ENCODE data around the gene MEX3D. TPM values are rescaled to one million over a fixed set of nuclear protein-coding genes. Genes with fewer than 3 reads are reported as not detected.

MEX3D gene
- total RNA-seq, 4 donors from 2014 or later = 20.8 to 100 (median 27.8) TPM

GRCh38 chr19:1592755-1593500 lies 24.8 kb upstream of the MEX3D start, which contains the start of gene MBD3:
MBD3 (minus strand) TSS chr19:1592865; CDS start chr19:1592631, 234 bp downstream.
- peak; percentile 94 for DNase-seq
- H3K27ac ChIP-seq = peak within 1 kb of the TSS; percentile 97 to 99 (median 98)
- peaks cover 18 to 31% (median 26%) of the 10 kb centered on the region in 4 donors for H3K4me1 ChIP-seq
- in situ Hi-C loops (cut with MboI; ENCODE audit: low pct_ligation_motif_present in 1 of 4, low pct_unique_long_range_greater_than_20kb in 1 of 4, low sequenced_read_pairs in 3 of 4) (no loop called here), intact Hi-C loops (cut with DNase I; ENCODE audit: low total_unique reads) (no loop called here)
- peak; percentile 47 for TF ChIP-seq POLR2A (IDR thresholded peaks at IDR 0.05)
- no peak for TF ChIP-seq EP300 (IDR thresholded peaks at IDR 0.05; ENCODE audit: low read depth)
- peak in 2 of 3 donors; percentile 56 to 66 for TF ChIP-seq POLR2AphosphoS5 (IDR thresholded peaks at IDR 0.05)
- TF ChIP-seq CTCF (IDR thresholded peaks at IDR 0.05) = peak in 3 of 5 experiments; percentile 14 to 55 (median 54)
- H3K36me3 ChIP-seq = peaks cover 0 to 20% (median 10%) of the 10 kb centered on the region in 4 donors
- H3K4me3 ChIP-seq = peak within 1 kb of the TSS; percentile 87 to 96 (median 92)
- no peaks in the 10 kb centered on the region for H3K9me3 ChIP-seq
- no peaks in the 10 kb centered on the region for H3K27me3 ChIP-seq
- WGBS, 2 donors (ENCODE audit: low coverage in 1 of 2) = 0 to 10% methylated on average over 2 to 27 of the region's 68 CpGs

GRCh38 chr19:1592024-1592754 lies 24.1 kb upstream of the MEX3D start:
- 0% methylated on average over 74 of the region's 94 CpGs; no CpG with 5 or more reads in 1 of the 2 donors for WGBS, 2 donors (ENCODE audit: low coverage in 1 of 2)

GRCh38 chr19:1591421-1592023 lies 23.4 kb upstream of the MEX3D start:
- H3K4me3 ChIP-seq = peak overlapping the region; percentile 87 to 96 (median 92)
- intact Hi-C loops (cut with DNase I; ENCODE audit: low total_unique reads) = no loop called here
- H3K9me3 ChIP-seq = no peaks in the 10 kb centered on the region
- DNase-seq = no peak
- H3K27me3 ChIP-seq = no peaks in the 10 kb centered on the region
- no peak for TF ChIP-seq CTCF (IDR thresholded peaks at IDR 0.05)
- no peak for TF ChIP-seq POLR2A (IDR thresholded peaks at IDR 0.05)
- TF ChIP-seq POLR2AphosphoS5 (IDR thresholded peaks at IDR 0.05) = no peak
- no peak for TF ChIP-seq EP300 (IDR thresholded peaks at IDR 0.05; ENCODE audit: low read depth)
- peak overlapping the region; percentile 97 to 99 (median 98) for H3K27ac ChIP-seq
- peaks cover 18 to 31% (median 26%) of the 10 kb centered on the region in 4 donors for H3K4me1 ChIP-seq
- in situ Hi-C loops (cut with MboI; ENCODE audit: low pct_ligation_motif_present in 1 of 4, low pct_unique_long_range_greater_than_20kb in 1 of 4, low sequenced_read_pairs in 3 of 4) = no loop called here
- H3K36me3 ChIP-seq = peaks cover 0 to 6% (median 3%) of the 10 kb centered on the region in 4 donors
- 1% methylated on average over 15 to 28 of the region's 31 CpGs for WGBS, 2 donors (ENCODE audit: low coverage in 1 of 2)

More at GRCh38 chr19:1592024-1592754, 24.1 kb upstream of the MEX3D start:
- peak; percentile 90 for DNase-seq
- in situ Hi-C loops (cut with MboI; ENCODE audit: low pct_ligation_motif_present in 1 of 4, low pct_unique_long_range_greater_than_20kb in 1 of 4, low sequenced_read_pairs in 3 of 4) (no loop called here), intact Hi-C loops (cut with DNase I; ENCODE audit: low total_unique reads) (no loop called here)
- peak; percentile 77 for TF ChIP-seq POLR2A (IDR thresholded peaks at IDR 0.05)
- peak; percentile 58 to 85 (median 84) for TF ChIP-seq POLR2AphosphoS5 (IDR thresholded peaks at IDR 0.05)
- TF ChIP-seq CTCF (IDR thresholded peaks at IDR 0.05) = no peak
- H3K4me3 ChIP-seq = peak overlapping the region; percentile 87 to 96 (median 92)
- H3K4me1 ChIP-seq = peaks cover 18 to 31% (median 26%) of the 10 kb centered on the region in 4 donors
- no peaks in the 10 kb centered on the region for H3K9me3 ChIP-seq
- H3K27me3 ChIP-seq = no peaks in the 10 kb centered on the region
- H3K27ac ChIP-seq = peak overlapping the region; percentile 97 to 99 (median 98)
- H3K36me3 ChIP-seq = peaks cover 0 to 12% (median 6%) of the 10 kb centered on the region in 4 donors
